ENCODE data around the gene UBE2D2.

- no peak for TF ChIP-seq CTCF (IDR thresholded peaks at IDR 0.05)
- TF ChIP-seq POLR2A (IDR thresholded peaks at IDR 0.05): no peak
These were observed 32.7 kb downstream of the UBE2D2 start for GRCh38 chr5:139593716-139594319.

Data from ovary (tissue), 3 donors.